Kidney tubule cell (primary cell): Measurements from ENCODE around the gene TSPAN33.
"Not testable (repeated sequence)": the region's sequence is repeated elsewhere in the genome, so short reads cannot be mapped to it uniquely, and the experiment has no call there.

Experiments used
- DNase-seq: peaks from one replicate; pipeline ENCODE4 v3.0.0-alpha.2; 2018; ENCODE audit warnings: low spot score

TSPAN33 gene

DNA sequence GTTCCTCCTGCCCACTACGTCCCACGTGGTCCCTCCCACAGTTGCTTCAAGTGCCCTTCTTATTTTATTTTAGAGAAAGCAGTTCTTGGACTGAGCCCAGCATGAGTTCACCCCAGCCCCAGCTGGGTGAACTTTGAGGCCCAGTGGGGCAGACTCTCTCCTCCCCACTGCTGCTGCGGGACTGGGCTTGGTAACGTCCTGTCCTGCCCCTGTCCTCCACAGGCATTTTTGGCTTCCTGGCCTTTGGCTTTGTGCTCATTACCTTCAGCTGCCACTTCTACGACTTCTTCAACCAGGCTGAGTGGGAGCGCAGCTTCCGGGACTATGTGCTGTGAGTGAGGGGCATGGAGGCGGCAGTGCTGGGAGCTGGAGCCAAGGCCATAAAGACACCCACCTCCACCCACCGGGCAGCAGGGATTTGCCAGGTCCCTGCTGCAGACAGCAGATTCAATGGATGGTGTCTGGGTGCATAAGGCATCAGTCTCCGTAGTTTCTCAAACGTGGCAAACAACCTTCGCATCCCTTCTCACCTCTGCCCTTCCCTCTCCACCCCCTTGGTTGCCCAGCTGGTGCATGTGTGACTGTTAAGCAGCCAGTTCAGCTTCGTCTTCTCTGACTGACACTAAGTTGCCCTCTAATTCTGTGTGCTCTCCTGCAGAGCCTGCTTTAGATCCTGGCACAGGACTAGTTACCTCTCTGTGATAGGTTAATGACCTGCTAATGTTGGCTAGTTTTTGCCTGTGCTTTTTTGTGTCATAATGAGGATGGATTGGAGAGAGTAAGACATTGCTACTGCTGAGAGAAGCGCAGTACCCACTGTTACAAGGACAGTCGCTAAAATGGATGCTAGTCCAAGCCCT, 64.8 kb downstream of the TSPAN33 start:
- no peak for DNase-seq

DNA sequence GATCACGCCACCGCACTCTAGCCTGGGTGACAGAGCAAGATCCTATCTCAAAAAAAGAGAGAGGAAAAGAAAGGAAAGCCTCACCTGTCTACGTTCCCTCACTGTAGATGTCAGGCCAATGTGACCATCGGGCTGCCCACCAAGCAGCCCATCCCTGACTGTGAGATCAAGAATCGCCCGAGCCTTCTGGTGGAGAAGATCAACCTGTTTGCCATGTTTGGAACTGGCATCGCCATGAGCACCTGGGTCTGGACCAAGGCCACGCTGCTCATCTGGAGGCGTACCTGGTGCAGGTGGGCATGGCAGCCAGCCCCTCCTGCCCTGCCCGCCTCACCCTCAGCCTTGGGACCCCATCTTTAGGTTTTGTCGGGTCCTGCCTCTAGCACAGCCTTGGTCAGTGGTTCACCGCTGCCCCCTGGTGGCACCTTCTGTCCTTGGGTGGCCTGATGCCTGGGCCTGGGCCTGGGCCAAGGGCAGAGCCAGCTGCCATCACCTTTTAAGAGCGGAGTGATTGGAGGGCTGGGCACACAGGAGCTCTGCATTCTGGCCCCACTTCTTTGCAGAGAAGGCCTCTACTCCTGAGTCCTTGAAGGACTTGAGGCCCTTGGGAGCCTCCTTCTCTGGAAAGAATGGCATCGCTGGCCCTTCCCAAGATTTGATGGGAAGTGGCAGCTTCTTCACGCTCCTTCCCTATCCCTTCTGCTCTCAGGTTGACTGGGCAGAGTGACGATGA, 65.9 kb downstream of the TSPAN33 start:
- peak; percentile 61 for DNase-seq

DNA sequence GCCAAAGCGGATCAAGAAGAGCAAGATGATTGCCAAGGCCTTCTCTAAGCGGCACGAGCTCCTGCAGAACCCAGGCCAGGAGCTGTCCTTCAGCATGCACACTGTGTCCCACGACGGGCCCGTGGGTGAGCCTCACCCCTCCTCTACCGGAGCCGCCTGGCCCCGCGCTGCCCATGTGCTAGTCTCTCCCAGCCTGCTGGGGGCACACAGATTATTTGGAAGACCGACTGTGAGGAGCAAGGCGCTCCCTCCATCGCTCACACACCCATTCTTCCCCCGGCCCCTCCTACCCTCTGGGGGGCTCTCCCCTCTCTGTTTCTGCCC, 66.4 kb downstream of the TSPAN33 start:
- DNase-seq: no peak

DNA sequence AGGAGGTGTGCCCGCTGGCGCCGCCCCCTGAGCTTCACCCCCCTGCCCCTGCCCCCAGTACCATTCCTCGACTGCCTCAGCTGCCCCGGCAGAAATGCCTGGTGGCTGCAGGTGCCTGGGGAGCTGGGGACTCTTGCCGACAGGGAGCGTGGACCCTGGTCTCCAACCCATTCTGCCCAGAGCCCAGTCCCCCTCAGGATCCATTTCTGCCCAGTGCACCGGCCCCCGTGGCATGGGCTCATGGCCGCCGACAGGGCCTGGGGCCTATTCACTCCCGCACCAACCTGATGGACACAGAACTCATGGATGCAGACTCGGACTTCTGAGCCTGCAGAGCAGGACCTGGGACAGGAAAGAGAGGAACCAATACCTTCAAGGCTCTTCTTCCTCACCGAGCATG, 67.6 kb downstream of the TSPAN33 start:
- no peak for DNase-seq

DNA sequence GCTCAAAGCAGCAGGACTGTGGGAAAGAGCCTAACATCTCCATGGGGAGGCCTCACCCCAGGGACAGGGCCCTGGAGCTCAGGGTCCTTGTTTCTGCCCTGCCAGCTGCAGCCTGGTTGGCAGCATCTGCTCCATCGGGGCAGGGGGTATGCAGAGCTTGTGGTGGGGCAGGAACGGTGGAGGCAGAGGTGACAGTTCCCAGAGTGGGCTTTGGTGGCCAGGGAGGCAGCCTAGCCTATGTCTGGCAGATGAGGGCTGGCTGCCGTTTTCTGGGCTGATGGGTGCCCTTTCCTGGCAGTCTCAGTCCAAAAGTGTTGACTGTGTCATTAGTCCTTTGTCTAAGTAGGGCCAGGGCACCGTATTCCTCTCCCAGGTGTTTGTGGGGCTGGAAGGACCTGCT, 68.1 kb downstream of the TSPAN33 start:
- DNase-seq: no peak

DNA sequence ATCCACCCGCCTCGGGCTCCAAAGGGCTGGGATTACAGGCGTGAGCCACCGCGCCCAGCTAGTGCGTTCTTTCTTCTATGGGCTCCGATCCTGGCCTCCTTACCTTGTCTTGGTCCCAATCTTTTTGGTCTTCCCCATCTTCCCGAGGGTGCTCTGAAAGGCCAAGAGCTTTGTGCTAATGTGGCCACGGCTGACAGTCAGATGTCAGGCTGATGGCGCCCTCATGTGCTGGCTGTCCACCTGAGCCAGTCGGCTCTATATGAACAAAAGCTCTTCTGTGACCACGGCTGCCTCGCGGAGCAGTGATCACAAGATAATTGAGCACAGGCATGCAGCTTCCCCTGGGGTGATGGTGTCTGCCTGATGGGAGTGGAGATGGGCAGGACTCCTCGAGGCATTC, 69.3 kb downstream of the TSPAN33 start:
- peak; percentile 49 for DNase-seq

DNA sequence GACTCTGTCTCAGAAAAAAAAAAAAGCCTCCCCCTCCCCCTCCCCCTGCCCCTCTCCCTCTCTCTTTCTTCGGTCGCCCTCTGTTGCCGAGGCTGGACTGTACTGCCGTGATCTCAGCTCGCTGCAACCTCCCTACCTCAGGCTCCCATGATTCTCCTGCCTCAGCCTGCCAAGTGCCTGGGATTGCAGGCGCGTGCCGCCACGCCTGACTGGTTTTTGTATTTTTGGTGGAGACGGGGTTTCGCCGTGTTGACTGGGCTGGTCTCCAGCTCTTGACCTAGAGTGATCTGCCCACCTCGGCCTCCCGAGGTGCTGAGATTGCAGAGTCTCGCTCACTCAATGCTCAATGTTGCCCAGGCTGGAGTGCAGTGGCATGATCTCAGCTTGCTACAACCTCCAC, 71.2 kb downstream of the TSPAN33 start:
- not testable (repeated sequence) for DNase-seq

DNA sequence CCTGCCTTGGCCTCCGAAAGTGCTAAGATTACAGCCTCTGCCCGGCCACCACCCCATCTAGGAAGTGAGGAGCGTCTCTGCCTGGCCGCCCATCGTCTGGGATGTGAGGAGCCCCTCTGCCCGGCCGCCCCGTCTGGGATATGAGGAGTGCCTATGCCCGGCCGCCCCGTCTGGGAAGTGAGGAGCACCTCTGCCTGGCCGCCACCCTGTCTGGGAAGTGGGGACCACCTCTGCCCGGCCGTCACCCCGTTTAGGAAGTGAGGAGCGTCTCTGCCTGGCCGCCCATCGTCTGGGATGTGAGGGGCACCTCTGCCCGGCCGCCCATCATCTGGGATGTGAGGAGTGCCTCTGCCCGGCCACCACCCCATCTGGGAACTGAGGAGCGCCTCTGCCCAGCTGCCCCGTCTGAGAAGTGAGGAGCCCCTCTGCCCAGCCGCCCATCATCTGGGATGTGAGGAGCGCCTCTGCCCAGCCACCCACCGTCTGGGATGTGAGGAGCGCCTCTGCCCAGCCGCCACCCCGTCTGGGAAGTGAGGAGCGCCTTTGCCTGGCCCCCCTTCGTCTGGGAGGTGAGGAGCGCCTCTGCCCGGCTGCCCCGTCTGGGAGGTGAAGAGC, 71.7 kb downstream of the TSPAN33 start:
- not testable (repeated sequence) for DNase-seq

DNA sequence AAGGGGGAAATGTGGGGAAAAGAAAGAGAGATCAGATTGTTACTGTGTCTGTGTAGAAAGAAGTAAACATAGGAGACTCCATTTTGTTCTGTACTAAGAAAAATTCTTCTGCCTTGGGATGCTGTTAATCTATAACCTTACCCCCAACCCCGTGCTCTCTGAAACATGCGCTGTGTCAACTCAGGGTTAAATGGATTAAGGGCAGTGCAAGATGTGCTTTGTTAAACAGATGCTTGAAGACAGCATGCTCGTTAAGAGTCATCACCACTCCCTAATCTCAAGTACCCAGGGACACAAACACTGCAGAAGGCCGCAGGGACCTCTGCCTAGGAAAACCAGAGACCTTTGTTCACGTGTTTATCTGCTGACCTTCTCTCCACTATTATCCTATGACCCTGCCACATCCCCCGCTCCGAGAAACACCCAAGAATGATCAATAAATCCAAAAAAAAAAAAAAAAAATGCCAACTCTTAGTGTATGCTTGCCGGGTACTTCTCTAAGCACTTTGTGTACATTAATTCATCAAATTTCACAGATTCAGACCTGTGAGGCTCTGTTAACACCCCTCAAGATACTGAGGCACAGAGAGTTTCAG, 72.4 kb downstream of the TSPAN33 start:
- DNase-seq: not testable (repeated sequence)

DNA sequence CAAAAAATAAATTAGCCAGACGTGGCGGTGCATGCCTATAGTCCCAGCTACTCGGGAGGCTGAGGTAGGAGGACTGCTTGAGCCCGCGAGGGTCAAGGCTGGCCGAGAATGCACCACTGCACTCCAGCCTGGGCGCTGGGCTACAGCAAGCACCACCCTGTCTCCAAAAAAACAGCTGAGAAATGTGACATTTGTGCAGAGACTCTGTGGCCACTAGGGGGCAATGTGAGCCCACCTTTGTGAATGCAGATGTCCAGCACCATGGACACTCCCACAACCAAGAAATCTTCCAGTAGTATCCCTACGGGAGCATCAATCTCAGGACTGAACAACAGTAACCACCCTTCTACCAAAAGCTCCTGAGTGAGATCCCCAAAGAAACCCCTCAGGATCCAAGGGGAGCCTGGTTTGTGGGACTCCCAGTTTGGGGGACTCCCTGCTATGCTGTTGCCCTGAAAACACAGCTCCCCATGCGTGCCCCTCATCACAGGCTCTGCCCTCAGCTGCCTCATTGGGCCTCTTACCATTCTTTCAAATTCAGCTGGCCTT, 74.1 kb downstream of the TSPAN33 start:
- DNase-seq: peak; percentile 83

DNA sequence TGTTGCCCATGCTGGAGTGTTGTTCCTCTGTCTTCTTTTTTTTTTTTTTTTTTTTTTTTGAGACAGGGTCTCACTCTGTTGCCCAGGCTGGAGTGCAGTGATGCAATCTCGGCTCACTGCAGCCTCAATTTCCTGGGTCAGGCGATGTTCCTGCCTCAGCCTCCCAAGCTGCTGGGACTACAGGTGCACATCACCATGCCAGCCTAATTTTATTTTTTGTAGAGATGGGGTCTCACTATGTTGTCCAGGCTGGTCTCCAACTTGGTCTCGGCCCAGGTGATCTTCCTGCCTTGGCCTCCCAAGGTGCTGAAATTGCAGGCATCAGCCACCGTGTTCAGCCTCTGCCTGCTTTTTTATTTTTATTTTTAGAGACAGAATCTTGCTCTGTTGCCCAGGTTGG, 74.7 kb downstream of the TSPAN33 start:
- DNase-seq: not testable (repeated sequence)
